GM12878 (cell line): ENCODE results near the gene SLC35F3. TPM values are rescaled to one million over a fixed set of nuclear protein-coding genes. Genes with fewer than 3 reads are reported as not detected.

Experiments used
- ATF7 ChIP-seq: fragments of 450-650 bp; IDR thresholded peaks from 2 replicates; pipeline ENCODE4 v1.6.1; 2016; ENCODE audit warnings: low read depth, mild to moderate bottlenecking
- BACH1 ChIP-seq: fragments of 450-650 bp; IDR thresholded peaks from 2 replicates; pipeline ENCODE4 v1.6.1; 2017; ENCODE audit warnings: mild to moderate bottlenecking, borderline replicate concordance
- CBFB ChIP-seq: IDR thresholded peaks from 2 replicates; pipeline ENCODE4 v1.6.1; 2016; ENCODE audit warnings: antibody characterized with exemption, low read depth
- CHD1 ChIP-seq: IDR thresholded peaks from 2 replicates; pipeline ENCODE4 v1.6.1; 2012; ENCODE audit warnings: low read depth, low read length, improper control_type of control experiment
- CHD2 ChIP-seq: IDR thresholded peaks from 2 replicates; pipeline ENCODE4 v1.6.1; 2011; ENCODE audit warnings: low read depth, low read length, improper control_type of control experiment, borderline replicate concordance
- EED ChIP-seq: sonication (generic); IDR thresholded peaks from 2 replicates; pipeline ENCODE4 v1.6.1; 2016; ENCODE audit warnings: antibody characterized with exemption, low read depth
- FOXK2 ChIP-seq: fragments of 450-650 bp; IDR thresholded peaks from 2 replicates; pipeline ENCODE4 v1.6.1; 2017; ENCODE audit warnings: mild to moderate bottlenecking, moderate library complexity
- FOXM1 ChIP-seq: IDR thresholded peaks from 2 replicates; pipeline ENCODE4 v1.6.1; 2012; ENCODE audit warnings: low read depth, mild to moderate bottlenecking, inconsistent platforms, low read length, moderate library complexity
- HDAC6 ChIP-seq: fragments of 200-600 bp; sonication (generic); IDR thresholded peaks from one replicate; pipeline ENCODE4 v1.8.0; 2017; ENCODE audit warnings: antibody characterized with exemption; ENCODE audit not compliant: unreplicated experiment
- IKZF1 ChIP-seq: fragments of 450-650 bp; conservative IDR thresholded peaks from 2 replicates; pipeline ENCODE4 v1.6.1; 2017; ENCODE audit warnings: antibody characterized with exemption, mild to moderate bottlenecking
- IRF4 ChIP-seq: IDR thresholded peaks from 2 replicates; pipeline ENCODE4 v1.6.1; 2011; ENCODE audit warnings: low read depth, low read length
- JUNB ChIP-seq: IDR thresholded peaks from 2 replicates; pipeline ENCODE4 v1.6.1; 2016; ENCODE audit warnings: antibody characterized with exemption, mild to moderate bottlenecking
- MEF2A ChIP-seq: IDR thresholded peaks from 2 replicates; pipeline ENCODE4 v1.6.1; 2011; ENCODE audit warnings: low read depth, mild to moderate bottlenecking, low read length, moderate library complexity; ENCODE audit not compliant: insufficient read depth
- MEF2B ChIP-seq: fragments of 450-650 bp; IDR thresholded peaks from 2 replicates; pipeline ENCODE4 v1.6.1; 2018; ENCODE audit warnings: mild to moderate bottlenecking, moderate library complexity; ENCODE audit not compliant: partially characterized antibody, poor library complexity, severe bottlenecking
- NRF1 ChIP-seq: conservative IDR thresholded peaks from 2 replicates; pipeline ENCODE4 v1.6.1; 2011; ENCODE audit warnings: mild to moderate bottlenecking, low read depth, low read length, improper control_type of control experiment
- POU2F2 ChIP-seq: IDR thresholded peaks from 3 replicates; pipeline ENCODE4 v1.6.1; 2011; ENCODE audit warnings: low read depth, mild to moderate bottlenecking, low read length, borderline replicate concordance
- RB1 ChIP-seq: fragments of 450-650 bp; formaldehyde crosslinking; IDR thresholded peaks from 2 replicates; pipeline ENCODE4 v1.6.1; 2017; ENCODE audit warnings: mild to moderate bottlenecking, borderline replicate concordance
- RFX5 ChIP-seq: IDR thresholded peaks from 2 replicates; pipeline ENCODE4 v1.6.1; 2011; ENCODE audit warnings: low read depth, low read length, improper control_type of control experiment
- RUNX3 ChIP-seq: IDR thresholded peaks from 2 replicates; pipeline ENCODE4 v1.6.1; 2012; ENCODE audit warnings: low read length, inconsistent platforms
- SREBF1 ChIP-seq: IDR thresholded peaks from 2 replicates; pipeline ENCODE4 v1.6.1; 2012; ENCODE audit warnings: mild to moderate bottlenecking, low read length
- SRF ChIP-seq, 2 experiments: IDR thresholded peaks; 2 replicates each; pipeline ENCODE4 v1.6.1; 2011; ENCODE audit warnings: low read depth in 2 of 2, low read length in 2 of 2, mild to moderate bottlenecking in 1 of 2, moderate library complexity in 1 of 2
- TARDBP ChIP-seq: IDR thresholded peaks from 2 replicates; pipeline ENCODE4 v1.6.1; 2016; ENCODE audit warnings: borderline replicate concordance
- YY1 ChIP-seq: IDR thresholded peaks from 2 replicates; pipeline ENCODE4 v1.6.1; 2011; ENCODE audit warnings: low read depth, mild to moderate bottlenecking, low read length
- ZNF217 ChIP-seq: fragments of 450-650 bp; IDR thresholded peaks from 2 replicates; pipeline ENCODE4 v1.6.1; 2017; ENCODE audit warnings: antibody characterized with exemption, mild to moderate bottlenecking
- ZNF384 ChIP-seq: IDR thresholded peaks from 2 replicates; pipeline ENCODE4 v1.6.1; 2012; ENCODE audit warnings: low read depth, mild to moderate bottlenecking, low read length, improper control_type of control experiment, borderline replicate concordance
- polyA plus RNA-seq, 11 experiments: library from polyadenylated mRNA; depleted of rRNA in 4 of 11; unstranded in 6 of 11; stranded (reverse) in 5 of 11; fragments of >200 nt; fragmentation: Nextera tagmentation in 4 of 11; fragmentation: Illumina TruSeq in 1 of 11; extraction: Ambion mirVana in 4 of 11; extraction: Trizol in 1 of 11; gene quantifications; 1 replicate in 1 of 11; 2 replicates in 10 of 11; pipeline versions ENCODE4 v1.2.1 to v1.2.3, GENCODE V29; 2011 to 2016; ENCODE audit warnings: inconsistent platforms in 2 of 11, missing spikeins in 2 of 11, low read depth in 1 of 11
- total RNA-seq, 4 experiments: library from RNA; depleted of rRNA in 3 of 4; stranded (reverse); fragments of >200 nt in 3 of 4; fragmentation: Illumina TruSeq in 1 of 4; extraction: Trizol in 1 of 4; gene quantifications; 2 replicates each; pipeline versions ENCODE4 v1.2.1 to v1.2.3, GENCODE V29; 2013 to 2021
- TF ChIP-seq, protein P1 (sequence below): fragments of 450-650 bp; IDR thresholded peaks from 2 replicates; pipeline ENCODE4 v1.6.1; 2017; ENCODE audit warnings: borderline replicate concordance
- TF ChIP-seq, protein P2 (sequence below): IDR thresholded peaks from 2 replicates; pipeline ENCODE4 v1.6.1; 2012; ENCODE audit warnings: mild to moderate bottlenecking, low read depth, low read length
- TF ChIP-seq, protein P3 (sequence below): IDR thresholded peaks from 2 replicates; pipeline ENCODE4 v1.6.1; 2011; ENCODE audit warnings: low read depth, mild to moderate bottlenecking, low read length, moderate library complexity, borderline replicate concordance; ENCODE audit errors: extremely low read depth

SLC35F3 gene
- total and polyA plus RNA-seq, 10 of the 15 experiments (the other 5 are each of a cell fraction or from before 2014, with no cell fraction given): 1.0 to 8.6 (median 5.7) TPM

DNA sequence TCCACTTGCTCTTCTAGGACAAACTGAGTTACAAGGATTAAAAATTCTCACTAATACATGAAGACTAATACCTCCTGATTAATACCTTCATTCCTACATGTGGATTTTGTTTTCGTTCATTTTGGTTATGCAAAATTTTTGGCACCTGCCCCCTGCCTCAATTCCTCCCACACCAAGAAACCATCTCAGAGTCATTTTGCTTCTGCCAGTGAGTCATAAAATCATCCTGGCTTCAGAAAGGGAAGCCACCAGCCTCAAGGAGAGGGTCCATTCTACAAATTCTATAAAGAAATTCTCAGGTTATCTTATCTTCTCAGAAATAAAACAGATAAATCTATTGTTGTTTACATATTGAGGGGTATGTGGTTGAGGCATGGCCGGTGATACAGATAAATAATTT is 365.6 kb downstream of the SLC35F3 start (continued):
- TF ChIP-seq CBFB (no peak), POU2F2 (no peak), EED (peak; percentile 15; the same call in 1 of the 2 replicates), SRF (IDR thresholded peaks at IDR 0.05; ENCODE audit: low read depth in 2 of 2, low read length in 2 of 2) (no peak), BACH1 (no peak), SREBF1 (no peak), ZNF384 (no peak), FOXK2 (no peak), RB1 (no peak), NRF1 (no peak), JUNB (peak; percentile 90), RFX5 (no peak), ZNF217 (no peak), RUNX3 (peak; percentile 66; the same call in 1 of the 2 replicates), FOXM1 (no peak), IKZF1 (no peak), ATF7 (no peak), IRF4 (0 out of 2 replicates have a peak, but pooled peaks have one; percentile 17), TARDBP (no peak), YY1 (no peak), HDAC6 (no peak), MEF2B (no peak), CHD1 (no peak), MEF2A (no peak), CHD2 (no peak)
- TF ChIP-seq, protein P1, sequence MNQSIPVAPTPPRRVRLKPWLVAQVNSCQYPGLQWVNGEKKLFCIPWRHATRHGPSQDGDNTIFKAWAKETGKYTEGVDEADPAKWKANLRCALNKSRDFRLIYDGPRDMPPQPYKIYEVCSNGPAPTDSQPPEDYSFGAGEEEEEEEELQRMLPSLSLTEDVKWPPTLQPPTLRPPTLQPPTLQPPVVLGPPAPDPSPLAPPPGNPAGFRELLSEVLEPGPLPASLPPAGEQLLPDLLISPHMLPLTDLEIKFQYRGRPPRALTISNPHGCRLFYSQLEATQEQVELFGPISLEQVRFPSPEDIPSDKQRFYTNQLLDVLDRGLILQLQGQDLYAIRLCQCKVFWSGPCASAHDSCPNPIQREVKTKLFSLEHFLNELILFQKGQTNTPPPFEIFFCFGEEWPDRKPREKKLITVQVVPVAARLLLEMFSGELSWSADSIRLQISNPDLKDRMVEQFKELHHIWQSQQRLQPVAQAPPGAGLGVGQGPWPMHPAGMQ: no peak
- TF ChIP-seq, protein P2, sequence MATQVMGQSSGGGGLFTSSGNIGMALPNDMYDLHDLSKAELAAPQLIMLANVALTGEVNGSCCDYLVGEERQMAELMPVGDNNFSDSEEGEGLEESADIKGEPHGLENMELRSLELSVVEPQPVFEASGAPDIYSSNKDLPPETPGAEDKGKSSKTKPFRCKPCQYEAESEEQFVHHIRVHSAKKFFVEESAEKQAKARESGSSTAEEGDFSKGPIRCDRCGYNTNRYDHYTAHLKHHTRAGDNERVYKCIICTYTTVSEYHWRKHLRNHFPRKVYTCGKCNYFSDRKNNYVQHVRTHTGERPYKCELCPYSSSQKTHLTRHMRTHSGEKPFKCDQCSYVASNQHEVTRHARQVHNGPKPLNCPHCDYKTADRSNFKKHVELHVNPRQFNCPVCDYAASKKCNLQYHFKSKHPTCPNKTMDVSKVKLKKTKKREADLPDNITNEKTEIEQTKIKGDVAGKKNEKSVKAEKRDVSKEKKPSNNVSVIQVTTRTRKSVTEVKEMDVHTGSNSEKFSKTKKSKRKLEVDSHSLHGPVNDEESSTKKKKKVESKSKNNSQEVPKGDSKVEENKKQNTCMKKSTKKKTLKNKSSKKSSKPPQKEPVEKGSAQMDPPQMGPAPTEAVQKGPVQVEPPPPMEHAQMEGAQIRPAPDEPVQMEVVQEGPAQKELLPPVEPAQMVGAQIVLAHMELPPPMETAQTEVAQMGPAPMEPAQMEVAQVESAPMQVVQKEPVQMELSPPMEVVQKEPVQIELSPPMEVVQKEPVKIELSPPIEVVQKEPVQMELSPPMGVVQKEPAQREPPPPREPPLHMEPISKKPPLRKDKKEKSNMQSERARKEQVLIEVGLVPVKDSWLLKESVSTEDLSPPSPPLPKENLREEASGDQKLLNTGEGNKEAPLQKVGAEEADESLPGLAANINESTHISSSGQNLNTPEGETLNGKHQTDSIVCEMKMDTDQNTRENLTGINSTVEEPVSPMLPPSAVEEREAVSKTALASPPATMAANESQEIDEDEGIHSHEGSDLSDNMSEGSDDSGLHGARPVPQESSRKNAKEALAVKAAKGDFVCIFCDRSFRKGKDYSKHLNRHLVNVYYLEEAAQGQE: no peak
- TF ChIP-seq, protein P3, sequence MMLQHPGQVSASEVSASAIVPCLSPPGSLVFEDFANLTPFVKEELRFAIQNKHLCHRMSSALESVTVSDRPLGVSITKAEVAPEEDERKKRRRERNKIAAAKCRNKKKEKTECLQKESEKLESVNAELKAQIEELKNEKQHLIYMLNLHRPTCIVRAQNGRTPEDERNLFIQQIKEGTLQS: no peak
